PC-3 (cell line): Measurements from ENCODE around the gene NMNAT2.

Experiments used
- EZH2 ChIP-seq: fragments of 300-600 bp; sonication (generic); IDR thresholded peaks from one replicate; pipeline ENCODE4 v1.6.1; 2017; ENCODE audit warnings: antibody characterized with exemption, mild to moderate bottlenecking, low read length; ENCODE audit not compliant: unreplicated experiment
- EZH2phosphoT487 ChIP-seq: fragments of 300-600 bp; sonication (generic); IDR thresholded peaks from 2 replicates; pipeline ENCODE4 v1.6.1; 2018; ENCODE audit warnings: mild to moderate bottlenecking, antibody characterized with exemption, low read length, borderline replicate concordance
- TF ChIP-seq, protein P1 (sequence below): fragments of 300-600 bp; sonication (generic); conservative IDR thresholded peaks from 2 replicates; pipeline ENCODE4 v1.5.1; 2017; ENCODE audit warnings: antibody characterized with exemption, low read depth, mild to moderate bottlenecking, low read length

DNA sequence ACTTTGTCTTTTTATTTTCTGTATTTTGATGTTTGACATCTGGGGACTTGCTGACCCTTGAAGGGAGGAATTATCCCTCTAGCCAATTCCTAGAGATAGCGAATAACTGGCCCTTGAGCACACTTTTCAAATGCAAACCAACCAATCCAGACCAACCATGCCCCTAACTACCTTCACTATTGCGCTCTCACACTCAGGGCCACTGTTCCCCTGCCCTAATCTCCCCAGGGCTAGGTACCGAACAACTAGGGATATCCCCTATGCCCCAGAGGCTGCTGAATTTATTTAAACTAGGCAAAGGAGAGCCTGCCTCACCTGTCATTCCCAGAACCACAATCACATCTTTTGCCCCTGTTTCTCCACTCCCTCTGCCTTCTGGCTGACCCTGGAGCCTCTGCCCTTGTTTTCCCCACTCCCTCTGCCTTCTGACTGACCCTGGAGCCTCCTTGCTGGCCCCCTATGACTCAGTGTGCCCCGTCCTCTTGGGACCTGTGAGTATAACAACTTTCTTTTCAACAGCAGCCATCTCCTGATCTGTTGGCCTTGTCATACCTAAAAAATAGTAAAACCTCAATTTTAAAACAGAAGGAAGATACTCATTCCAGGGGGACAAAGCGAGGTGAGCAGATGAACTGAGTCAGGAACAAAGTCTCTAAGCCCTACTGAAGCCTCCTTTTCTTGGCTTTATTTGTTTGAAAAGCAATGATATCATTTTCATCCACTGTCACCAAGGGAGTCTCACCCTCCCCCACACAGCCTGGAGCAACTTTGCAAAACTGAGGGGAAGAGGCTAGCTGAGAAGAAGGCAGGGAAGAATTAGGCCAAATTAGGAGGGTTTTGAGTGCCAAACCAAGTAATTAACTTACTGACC lies 115.5 kb downstream of the NMNAT2 start:
- TF ChIP-seq, protein P1, sequence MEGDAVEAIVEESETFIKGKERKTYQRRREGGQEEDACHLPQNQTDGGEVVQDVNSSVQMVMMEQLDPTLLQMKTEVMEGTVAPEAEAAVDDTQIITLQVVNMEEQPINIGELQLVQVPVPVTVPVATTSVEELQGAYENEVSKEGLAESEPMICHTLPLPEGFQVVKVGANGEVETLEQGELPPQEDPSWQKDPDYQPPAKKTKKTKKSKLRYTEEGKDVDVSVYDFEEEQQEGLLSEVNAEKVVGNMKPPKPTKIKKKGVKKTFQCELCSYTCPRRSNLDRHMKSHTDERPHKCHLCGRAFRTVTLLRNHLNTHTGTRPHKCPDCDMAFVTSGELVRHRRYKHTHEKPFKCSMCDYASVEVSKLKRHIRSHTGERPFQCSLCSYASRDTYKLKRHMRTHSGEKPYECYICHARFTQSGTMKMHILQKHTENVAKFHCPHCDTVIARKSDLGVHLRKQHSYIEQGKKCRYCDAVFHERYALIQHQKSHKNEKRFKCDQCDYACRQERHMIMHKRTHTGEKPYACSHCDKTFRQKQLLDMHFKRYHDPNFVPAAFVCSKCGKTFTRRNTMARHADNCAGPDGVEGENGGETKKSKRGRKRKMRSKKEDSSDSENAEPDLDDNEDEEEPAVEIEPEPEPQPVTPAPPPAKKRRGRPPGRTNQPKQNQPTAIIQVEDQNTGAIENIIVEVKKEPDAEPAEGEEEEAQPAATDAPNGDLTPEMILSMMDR = no peak
- TF ChIP-seq EZH2 (no peak), EZH2phosphoT487 (no peak)
